Measurements from ENCODE around the gene RPS6KA4. TPM values are rescaled to one million over a fixed set of nuclear protein-coding genes. Genes with fewer than 3 reads are reported as not detected.
A peak's percentile ranks its signal among the peaks of the same experiment; 100 is the strongest.
"Not testable (repeated sequence)": the region's sequence is repeated elsewhere in the genome, so short reads cannot be mapped to it uniquely, and the experiment has no call there.

The RPS6KA4 gene
- total RNA-seq, 1 donor from 2014 or later = 39.3 TPM

DNA sequence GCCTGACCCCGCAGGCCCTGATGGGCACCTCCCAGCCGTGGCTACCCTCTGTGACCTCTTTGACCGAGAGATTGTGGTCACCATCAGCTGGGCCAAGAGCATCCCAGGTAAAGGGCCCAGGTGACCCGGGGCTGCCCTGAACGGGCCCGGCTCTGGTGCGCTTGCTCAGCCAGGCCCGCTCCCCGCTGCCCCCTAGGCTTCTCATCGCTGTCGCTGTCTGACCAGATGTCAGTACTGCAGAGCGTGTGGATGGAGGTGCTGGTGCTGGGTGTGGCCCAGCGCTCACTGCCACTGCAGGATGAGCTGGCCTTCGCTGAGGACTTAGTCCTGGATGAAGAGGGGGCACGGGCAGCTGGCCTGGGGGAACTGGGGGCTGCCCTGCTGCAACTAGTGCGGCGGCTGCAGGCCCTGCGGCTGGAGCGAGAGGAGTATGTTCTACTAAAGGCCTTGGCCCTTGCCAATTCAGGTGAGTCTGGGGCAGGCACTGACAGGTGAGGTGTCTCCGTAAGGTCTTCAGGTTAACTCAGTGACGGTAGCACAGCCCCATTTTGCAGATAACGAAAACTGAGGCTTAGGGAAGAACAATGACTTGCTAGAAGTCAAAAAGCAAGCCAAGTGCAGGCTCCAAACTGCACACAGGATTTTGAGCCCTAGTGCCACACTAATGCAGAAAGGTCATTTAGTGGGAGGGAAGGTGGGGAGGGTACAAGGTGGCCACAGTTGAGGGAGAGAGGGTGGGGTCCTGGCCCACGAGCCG is 44.0 kb upstream of the RPS6KA4 start:
- Histone ChIP-seq H3K4me1 (peaks cover 47% of the 10 kb centered on the region), H3K27ac (peak overlapping the region; percentile 72), H3K9me3 (no peaks in the 10 kb centered on the region), H3K4me3 (no peak overlapping the region), H3K36me3 (peaks cover 0 to 21% of the 10 kb centered on the region in 2 donors), H3K27me3 (no peaks in the 10 kb centered on the region)
- no peak for DNase-seq (ENCODE audit: extremely low spot score in 2 of 2)
- TF ChIP-seq POLR2AphosphoS5 (IDR thresholded peaks at IDR 0.05; ENCODE audit: insufficient read depth in 1 of 2, low read depth in 1 of 2) (no peak), POLR2A (IDR thresholded peaks at IDR 0.05) (no peak), CTCF (IDR thresholded peaks at IDR 0.05) (no peak)
- intact Hi-C loops (cut with DNase I) = loop anchor here (5.0 kb wide), 1 partner anchor 37 kb away; no protein-coding TSS in a partner anchor

DNA sequence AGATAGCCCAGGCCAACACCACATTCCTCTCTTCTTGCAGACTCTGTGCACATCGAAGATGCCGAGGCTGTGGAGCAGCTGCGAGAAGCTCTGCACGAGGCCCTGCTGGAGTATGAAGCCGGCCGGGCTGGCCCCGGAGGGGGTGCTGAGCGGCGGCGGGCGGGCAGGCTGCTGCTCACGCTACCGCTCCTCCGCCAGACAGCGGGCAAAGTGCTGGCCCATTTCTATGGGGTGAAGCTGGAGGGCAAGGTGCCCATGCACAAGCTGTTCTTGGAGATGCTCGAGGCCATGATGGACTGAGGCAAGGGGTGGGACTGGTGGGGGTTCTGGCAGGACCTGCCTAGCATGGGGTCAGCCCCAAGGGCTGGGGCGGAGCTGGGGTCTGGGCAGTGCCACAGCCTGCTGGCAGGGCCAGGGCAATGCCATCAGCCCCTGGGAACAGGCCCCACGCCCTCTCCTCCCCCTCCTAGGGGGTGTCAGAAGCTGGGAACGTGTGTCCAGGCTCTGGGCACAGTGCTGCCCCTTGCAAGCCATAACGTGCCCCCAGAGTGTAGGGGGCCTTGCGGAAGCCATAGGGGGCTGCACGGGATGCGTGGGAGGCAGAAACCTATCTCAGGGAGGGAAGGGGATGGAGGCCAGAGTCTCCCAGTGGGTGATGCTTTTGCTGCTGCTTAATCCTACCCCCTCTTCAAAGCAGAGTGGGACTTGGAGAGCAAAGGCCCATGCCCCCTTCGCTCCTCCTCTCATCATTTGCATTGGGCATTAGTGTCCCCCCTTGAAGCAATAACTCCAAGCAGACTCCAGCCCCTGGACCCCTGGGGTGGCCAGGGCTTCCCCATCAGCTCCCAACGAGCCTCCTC is 43.1 kb upstream of the RPS6KA4 start:
- not testable (repeated sequence) for H3K9me3 ChIP-seq; DNase-seq (ENCODE audit: extremely low spot score in 2 of 2); H3K4me3 ChIP-seq; H3K27ac ChIP-seq; H3K27me3 ChIP-seq
- intact Hi-C loops (cut with DNase I) = loop anchor here (2.0 to 5.0 kb wide), 2 partner anchors 36 to 75 kb away; partner anchors contain the start of gene FKBP2
- Histone ChIP-seq H3K4me1 (peaks cover 52% of the 10 kb centered on the region), H3K36me3 (peaks cover 0 to 25% of the 10 kb centered on the region in 2 donors)

- Histone ChIP-seq H3K27me3 (no peaks in the 10 kb centered on the region), H3K4me3 (peak overlapping the region; percentile 90 to 95), H3K9me3 (no peaks in the 10 kb centered on the region), H3K27ac (peak overlapping the region; percentile 97), H3K4me1 (peaks cover 60% of the 10 kb centered on the region), H3K36me3 (peaks cover 0 to 32% of the 10 kb centered on the region in 2 donors)
- intact Hi-C loops (cut with DNase I) = loop anchor here (2.0 to 5.0 kb wide), 2 partner anchors 36 to 76 kb away; partner anchors contain the start of gene FKBP2
- TF ChIP-seq POLR2A (IDR thresholded peaks at IDR 0.05) (no peak), POLR2AphosphoS5 (IDR thresholded peaks at IDR 0.05; ENCODE audit: insufficient read depth in 1 of 2, low read depth in 1 of 2) (no peak), CTCF (IDR thresholded peaks at IDR 0.05) (no peak)
- DNase-seq (ENCODE audit: extremely low spot score in 2 of 2) = no peak
Observed at GRCh38 chr11:64316672-64317324, 42.2 kb upstream of the RPS6KA4 start.

DNA sequence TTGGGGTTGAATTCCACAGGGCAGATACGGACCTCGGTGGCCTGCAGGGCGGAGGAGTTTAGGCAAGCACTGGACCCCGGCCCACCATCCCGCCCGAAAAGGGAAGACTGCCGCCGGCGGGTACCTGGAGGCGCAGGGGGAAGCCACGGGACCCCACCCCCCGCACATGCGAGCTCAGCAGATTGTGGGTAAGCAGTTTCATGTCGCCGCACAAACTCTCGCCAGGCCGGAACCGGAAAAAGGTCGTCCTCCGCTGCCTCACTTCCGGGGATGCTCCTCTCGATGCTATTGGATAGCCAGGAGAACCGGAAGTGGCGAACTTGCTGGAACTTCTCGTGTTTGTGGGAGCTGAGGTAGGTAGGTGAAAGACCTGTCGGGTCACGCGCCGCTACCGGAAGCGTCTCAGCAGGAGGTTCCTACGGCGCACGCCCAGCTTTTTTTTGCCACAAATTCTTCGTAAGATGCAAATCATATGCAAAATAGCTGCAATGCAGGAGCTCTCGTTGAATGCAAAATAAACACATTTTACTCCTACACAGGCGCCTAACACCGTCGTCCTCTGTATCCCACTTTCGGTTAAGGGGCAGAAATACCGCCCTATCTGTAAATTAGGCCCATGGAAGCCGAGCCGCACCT is 41.5 kb upstream of the RPS6KA4 start, which contains the start of gene TRMT112:
TRMT112 (minus strand) TSS at position 235 of the 636 bp plus-strand sequence; CDS start at position 202, 33 bp downstream.
- peaks cover 59% of the 10 kb centered on the region for H3K4me1 ChIP-seq
- peak within 1 kb of the TSS; percentile 90 to 95 for H3K4me3 ChIP-seq
- H3K9me3 ChIP-seq = no peaks in the 10 kb centered on the region
- peak within 1 kb of the TSS; percentile 97 for H3K27ac ChIP-seq
- peak; percentile 97 to 99 for DNase-seq (ENCODE audit: extremely low spot score in 2 of 2)
- TF ChIP-seq CTCF (IDR thresholded peaks at IDR 0.05) (peak in 1 of 3 experiments; percentile 1), POLR2A (IDR thresholded peaks at IDR 0.05) (peak in 1 of 2 donors; percentile 81), POLR2AphosphoS5 (IDR thresholded peaks at IDR 0.05; ENCODE audit: insufficient read depth in 1 of 2, low read depth in 1 of 2) (peak; percentile 92 to 93)
- H3K36me3 ChIP-seq = peaks cover 0 to 32% of the 10 kb centered on the region in 2 donors
- no peaks in the 10 kb centered on the region for H3K27me3 ChIP-seq
- intact Hi-C loops (cut with DNase I) = loop anchor here (2.0 to 5.0 kb wide), 2 partner anchors 35 to 77 kb away; partner anchors contain the start of gene FKBP2

Measured in vagina (tissue), 2 donors.